ENCODE results near the gene THEMIS.
"Not testable (repeated sequence)": the region's sequence is repeated elsewhere in the genome, so short reads cannot be mapped to it uniquely, and the experiment has no call there.

Gene THEMIS

GRCh38 chr6:127900935-127901334, at the start of gene THEMIS:
THEMIS (minus strand) TSS chr6:127901058; CDS start chr6:127900932, 126 bp downstream.
- no peak for DNase-seq

GRCh38 chr6:127949251-127949650, 48.4 kb upstream of the THEMIS start:
- DNase-seq, result no peak

GRCh38 chr6:127946388-127946787, 45.5 kb upstream of the THEMIS start:
- DNase-seq, result no peak

DNA sequence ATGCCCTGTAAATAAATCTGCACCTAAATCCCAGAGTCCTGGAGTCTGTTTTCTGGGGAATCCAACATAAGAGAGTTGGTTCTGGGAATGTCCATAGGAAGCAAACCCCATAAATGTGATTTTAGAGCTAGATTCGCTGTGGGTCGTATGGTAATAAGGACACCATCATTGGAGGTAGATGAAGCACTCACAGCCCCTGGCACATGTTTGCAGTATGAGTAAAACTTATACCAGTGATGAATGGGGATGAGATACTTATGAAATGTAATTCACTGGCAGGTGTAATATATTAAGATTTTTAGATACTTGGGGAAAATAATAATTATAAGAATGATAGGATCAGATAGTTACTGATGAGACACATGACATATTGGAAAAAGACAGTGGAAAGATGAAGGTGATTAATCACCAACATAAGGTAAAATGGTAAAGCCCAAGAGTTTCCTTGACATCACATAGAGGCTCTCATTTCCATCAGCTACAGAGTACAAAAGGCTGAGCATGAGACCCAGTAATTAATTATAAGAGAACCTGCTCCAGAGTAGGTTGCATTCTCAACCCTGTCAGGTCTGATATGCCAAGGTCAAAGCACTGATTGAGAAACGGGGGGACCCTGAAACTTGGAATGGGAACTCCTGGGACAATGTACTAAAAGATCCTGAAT, 44.7 kb upstream of the THEMIS start:
- DNase-seq, result no peak

DNA sequence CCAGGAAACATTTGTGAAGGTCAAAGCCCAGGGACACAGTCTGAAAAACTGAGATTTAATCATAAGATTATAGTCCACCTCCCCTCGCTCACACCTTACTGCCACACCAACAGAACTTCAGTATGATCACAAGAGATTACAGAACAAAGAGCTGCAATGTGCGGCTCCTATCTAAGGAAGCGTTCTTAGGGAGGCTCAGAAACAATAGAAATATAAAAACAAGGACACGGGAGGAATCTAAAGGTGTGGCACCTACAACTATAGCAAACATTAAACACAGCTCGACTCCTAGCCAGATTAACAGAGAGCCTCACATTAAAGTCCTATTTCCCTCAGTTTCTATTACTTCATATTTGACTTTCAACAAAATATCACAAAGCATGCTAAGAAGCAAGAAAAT, 40.4 kb upstream of the THEMIS start:
- DNase-seq, result no peak

DNA sequence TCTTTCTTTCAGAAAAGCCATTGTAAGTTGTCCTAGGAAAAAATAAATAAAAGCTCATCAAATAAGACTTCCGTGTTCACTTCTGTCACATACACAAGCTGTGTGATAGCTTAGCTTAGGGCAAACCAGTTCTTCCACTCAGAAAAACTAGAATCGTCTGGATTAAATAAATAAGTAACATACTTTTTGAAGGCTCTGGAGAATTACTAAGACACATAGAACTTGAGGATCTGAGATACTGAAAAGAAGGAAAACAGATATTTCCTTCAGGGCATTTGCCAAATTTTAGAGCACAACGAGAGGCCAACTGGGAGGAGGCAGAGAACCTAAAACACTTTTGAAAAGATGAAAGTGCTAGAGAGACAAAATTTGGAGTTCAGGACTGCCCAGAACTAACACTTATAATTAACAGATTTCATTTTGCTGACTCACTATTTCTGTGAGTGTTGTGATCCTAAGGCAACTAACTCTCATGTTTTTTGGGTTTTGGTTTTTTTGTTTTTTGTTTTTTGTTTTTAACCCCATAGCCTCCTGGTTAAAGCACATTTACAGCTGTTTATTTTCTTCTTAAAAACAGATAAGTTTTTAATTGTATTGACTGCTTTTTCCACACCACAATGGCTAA, 38.7 kb upstream of the THEMIS start:
- no peak for DNase-seq

GRCh38 chr6:127938701-127939100, 37.8 kb upstream of the THEMIS start:
- DNase-seq, result no peak

GRCh38 chr6:127937747-127938146, 36.9 kb upstream of the THEMIS start:
- DNase-seq, result no peak

DNA sequence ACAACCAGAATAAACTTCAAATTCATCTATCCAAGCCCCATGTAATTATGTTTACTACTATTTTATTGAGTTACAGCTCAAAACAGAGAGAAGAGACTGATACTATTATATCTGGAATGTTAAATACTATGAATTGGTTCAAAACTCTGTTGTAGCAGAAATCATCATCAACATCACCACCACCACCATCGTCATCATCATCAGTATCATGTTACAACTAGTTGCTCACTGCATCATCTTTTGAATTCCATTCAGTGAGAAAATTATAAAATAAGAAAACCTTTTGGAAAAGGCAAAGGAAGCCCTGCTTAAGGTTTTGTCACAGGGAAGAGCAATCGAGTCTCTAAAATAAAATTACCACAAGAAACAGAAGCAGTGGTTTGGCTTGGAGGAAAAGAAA, 36.2 kb upstream of the THEMIS start:
- no peak for DNase-seq

- no peak for DNase-seq
These were observed 34.1 kb upstream of the THEMIS start for GRCh38 chr6:127934956-127935355.

- no peak for DNase-seq
These were observed 33.3 kb upstream of the THEMIS start for GRCh38 chr6:127933852-127934840.

- no peak for DNase-seq
These were observed 32.3 kb upstream of the THEMIS start for GRCh38 chr6:127933137-127933536.

GRCh38 chr6:127932708-127933107, 31.9 kb upstream of the THEMIS start:
- no peak for DNase-seq

- DNase-seq, result not testable (repeated sequence)
These were observed 25.6 kb upstream of the THEMIS start for GRCh38 chr6:127926441-127926840.

DNA sequence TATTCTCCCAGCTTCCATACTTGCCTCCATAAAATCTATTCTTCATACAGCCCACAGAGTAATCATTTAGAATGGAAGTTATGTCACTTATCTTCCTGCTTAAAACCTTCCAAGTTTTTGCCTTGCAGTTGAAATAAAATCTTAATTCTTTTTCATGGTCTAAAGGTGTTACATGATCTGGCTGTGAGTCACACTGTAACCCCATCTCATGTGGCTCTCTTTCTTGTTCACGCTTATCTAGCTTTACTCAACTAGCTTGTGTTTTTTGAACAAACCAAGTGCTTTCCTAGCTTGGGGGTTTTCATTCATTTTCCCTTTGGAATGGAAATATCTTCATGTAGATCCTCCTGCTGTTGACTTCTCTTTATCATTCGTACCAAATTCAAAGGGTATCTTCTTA, 23.6 kb upstream of the THEMIS start:
- DNase-seq, result no peak

GRCh38 chr6:127924031-127924430, 23.2 kb upstream of the THEMIS start:
- no peak for DNase-seq

- DNase-seq, result peak; percentile 13
These were observed 22.3 kb upstream of the THEMIS start for GRCh38 chr6:127923135-127923534.

- DNase-seq, result no peak
These were observed 21.1 kb upstream of the THEMIS start for GRCh38 chr6:127921982-127922381.

DNA sequence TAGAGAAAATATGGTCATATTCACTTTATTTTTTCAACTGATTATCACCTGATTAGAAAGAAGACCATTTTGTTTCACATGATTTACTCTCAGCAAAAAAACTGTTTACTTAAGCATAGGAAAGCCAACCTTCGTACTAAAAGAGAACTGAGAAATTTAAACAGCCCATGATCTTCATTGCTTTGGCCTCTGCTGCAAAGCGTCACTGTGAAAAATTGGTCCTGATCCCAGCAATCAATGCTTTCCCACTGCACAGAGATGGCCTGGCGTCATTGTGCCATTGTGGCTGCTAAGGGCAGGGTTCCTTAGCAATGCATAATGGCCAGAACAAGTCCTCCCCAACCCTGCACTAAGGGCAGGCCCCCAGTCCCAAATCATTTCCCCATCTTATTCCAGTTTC, 19.9 kb upstream of the THEMIS start:
- DNase-seq, result no peak

DNA sequence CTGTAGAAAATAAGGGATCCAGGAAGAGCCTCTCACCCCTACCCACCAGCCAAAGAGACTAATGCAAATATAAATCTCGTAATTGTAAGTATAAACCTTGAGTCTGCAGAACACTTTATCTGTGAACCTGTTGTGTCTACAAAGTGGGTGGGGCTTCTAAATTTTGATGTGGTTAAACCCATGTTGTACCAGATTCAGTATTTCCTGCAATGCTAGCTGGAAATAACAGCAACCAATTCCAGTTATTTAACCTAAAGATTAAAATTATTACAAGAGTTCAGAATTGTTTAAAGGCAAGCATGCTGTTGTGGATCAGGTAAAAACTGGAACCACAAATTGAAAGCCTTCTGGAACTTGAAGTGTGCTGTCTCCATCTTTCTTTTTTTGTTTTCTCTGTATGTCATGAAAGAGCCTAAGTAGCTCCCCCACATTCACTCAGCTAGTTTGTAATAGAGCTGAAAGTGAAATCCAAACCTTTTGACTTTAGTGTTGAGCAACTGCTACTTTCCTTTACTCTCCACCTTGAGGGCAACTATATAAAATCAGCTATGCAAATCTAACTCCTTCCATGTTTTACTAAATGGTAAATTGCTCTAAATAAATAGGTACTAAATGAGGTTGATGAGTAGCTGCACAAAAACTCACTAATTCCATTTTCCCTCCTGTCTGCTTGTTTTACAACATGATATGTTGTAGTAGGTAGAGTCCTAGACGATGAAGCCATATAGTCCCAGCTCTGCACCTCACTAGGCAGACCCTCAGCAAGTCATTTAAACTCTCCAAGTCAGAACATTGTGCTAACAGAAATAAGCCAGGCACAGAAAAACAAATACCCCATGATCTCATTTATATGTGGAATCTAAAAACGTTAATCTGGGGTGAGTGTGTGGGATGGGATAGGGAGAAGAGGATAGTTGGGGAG, 17.9 kb upstream of the THEMIS start:
- DNase-seq, result no peak

DNA sequence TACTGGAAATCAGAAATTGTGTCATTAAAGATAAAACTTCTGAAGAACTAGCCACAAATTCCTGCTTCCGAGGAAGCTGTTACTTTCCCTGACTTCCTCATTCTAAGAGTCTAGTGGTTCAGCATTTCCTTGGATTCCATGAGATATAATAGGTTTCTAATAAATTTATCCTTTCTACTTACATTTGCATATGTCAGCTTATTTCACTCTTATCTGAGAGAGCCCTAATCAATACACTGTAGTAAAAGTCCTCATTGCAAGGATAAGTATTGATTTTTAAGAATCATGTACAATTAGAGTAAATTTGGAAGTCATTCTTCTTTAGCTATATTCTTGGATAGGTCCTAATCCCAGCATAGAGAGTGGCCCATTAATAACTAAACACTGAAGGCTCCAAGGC, 16.9 kb upstream of the THEMIS start:
- no peak for DNase-seq

GRCh38 chr6:127914240-127914639, 13.4 kb upstream of the THEMIS start:
- no peak for DNase-seq

- no peak for DNase-seq
These were observed 12.1 kb upstream of the THEMIS start for GRCh38 chr6:127912914-127913313.
